GM12875 (cell line): ENCODE data around the gene ID3.

Experiments
- H3K4me3 ChIP-seq: one replicate; pipeline ENCODE4 v1.5.1; 2011; ENCODE audit warnings: low read depth, low read length, control low read depth
- CTCF ChIP-seq: IDR thresholded peaks from 2 replicates; pipeline ENCODE4 v1.5.1; 2011; ENCODE audit warnings: low read depth, mild to moderate bottlenecking, control low read depth, inconsistent platforms, low read length, moderate library complexity, borderline replicate concordance; ENCODE audit not compliant: insufficient read depth

Gene ID3

GRCh38 chr1:23559136-23559984 lies at the start of gene ID3:
Gene ID3, minus strand, starts transcription at chr1:23559501. Its CDS starts 75 bp downstream, at chr1:23559426.
- no peak for TF ChIP-seq CTCF
- peak within 1 kb of the TSS; percentile 82 for H3K4me3 ChIP-seq

GRCh38 chr1:23607944-23608343 lies 48.6 kb upstream of the ID3 start:
- no peak overlapping the region for H3K4me3 ChIP-seq
- no peak for TF ChIP-seq CTCF

GRCh38 chr1:23601968-23602876 lies 42.9 kb upstream of the ID3 start:
- TF ChIP-seq CTCF, result no peak
- H3K4me3 ChIP-seq, result no peak overlapping the region

- no peak for TF ChIP-seq CTCF
These were observed 42.0 kb upstream of the ID3 start for GRCh38 chr1:23601135-23601967.

GRCh38 chr1:23600283-23600682 lies 41.0 kb upstream of the ID3 start:
- no peak for TF ChIP-seq CTCF
- H3K4me3 ChIP-seq, result peak overlapping the region; percentile 1

More at GRCh38 chr1:23601135-23601967, 42.0 kb upstream of the ID3 start:
- H3K4me3 ChIP-seq, result no peak overlapping the region

- no peak for TF ChIP-seq CTCF
- H3K4me3 ChIP-seq, result no peak overlapping the region
These were observed 39.8 kb upstream of the ID3 start for GRCh38 chr1:23599125-23599524.
